T-helper 22 cell (primary cell): ENCODE results near the gene MROH8.
"Not testable (repeated sequence)": the region's sequence is repeated elsewhere in the genome, so short reads cannot be mapped to it uniquely, and the experiment has no call there.

Experiments
- DNase-seq: peaks from one replicate; pipeline ENCODE4 v3.0.0-alpha.2; 2020; ENCODE audit warnings: low read depth

MROH8 gene

DNA sequence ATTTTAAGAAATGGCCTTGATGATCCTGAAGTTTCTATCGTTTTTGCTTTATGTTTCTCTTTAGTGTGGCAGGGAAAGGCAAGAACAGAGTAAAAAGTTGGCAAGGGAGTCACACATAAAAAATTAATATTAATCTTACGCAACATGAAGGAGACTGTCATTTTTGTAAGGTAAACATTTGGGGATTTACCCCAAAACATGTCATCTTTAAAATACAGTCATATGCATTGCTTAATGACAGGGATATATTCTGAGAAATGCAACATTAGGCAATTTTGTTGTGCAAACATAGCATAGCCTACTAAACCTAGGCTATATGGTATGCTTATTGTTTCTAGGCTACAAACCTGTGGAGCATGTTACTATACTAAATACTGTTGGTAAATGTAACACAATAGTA lies 88.9 kb downstream of the MROH8 start:
- no peak for DNase-seq

GRCh38 chr20:37081717-37082289 lies 97.5 kb downstream of the MROH8 start:
- no peak for DNase-seq

DNA sequence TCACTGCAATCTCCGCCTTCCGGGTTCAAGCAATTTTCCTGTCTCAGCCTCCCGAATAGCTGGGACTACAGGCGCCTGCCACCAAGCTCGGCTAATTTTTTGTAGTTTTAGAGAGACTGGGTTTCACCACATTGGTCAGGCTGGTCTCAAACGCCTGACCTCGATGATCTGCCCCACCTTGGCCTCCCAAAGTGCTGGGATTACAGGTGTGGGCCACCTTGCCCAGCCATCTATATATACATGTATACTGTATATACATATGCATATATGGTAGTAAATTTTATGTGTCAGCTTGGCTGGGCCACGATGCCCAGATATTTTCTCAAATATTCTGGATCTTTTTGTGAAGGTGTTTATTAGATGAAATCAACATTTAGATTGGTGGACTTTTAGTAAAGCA lies 102.3 kb downstream of the MROH8 start:
- DNase-seq: no peak

DNA sequence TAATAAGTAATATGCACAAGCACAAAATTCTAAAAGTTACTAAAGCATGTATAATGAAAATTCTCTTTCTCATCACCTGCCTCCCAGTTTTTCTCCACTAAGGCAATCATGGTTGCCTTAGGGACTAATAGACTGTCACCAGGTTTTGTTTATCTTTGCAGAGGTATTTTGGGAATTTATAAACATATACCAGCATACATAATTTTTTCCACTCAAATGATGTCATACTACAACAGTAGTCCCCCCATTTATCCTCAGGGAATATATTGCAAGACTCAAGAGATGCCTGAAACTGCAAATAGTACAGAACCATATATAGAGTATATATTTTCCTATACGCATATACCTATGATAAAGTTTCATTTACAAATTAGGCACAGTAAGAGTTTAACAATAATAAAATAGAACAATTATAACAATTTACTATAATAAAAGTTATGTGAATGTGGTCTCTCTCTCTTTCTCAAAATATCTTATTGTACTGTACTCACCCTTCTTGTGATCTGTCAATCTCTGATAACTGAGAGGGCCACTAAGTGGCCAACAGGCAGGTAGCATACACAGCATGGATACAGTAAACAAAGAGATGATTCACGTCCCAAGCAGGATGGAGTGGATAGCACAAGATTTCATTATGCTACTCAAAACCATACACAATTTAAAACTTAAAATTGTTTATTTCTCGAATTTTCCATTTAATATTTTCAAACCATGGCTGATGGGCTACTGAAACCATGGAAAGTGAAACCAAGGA lies 103.2 kb downstream of the MROH8 start:
- no peak for DNase-seq

DNA sequence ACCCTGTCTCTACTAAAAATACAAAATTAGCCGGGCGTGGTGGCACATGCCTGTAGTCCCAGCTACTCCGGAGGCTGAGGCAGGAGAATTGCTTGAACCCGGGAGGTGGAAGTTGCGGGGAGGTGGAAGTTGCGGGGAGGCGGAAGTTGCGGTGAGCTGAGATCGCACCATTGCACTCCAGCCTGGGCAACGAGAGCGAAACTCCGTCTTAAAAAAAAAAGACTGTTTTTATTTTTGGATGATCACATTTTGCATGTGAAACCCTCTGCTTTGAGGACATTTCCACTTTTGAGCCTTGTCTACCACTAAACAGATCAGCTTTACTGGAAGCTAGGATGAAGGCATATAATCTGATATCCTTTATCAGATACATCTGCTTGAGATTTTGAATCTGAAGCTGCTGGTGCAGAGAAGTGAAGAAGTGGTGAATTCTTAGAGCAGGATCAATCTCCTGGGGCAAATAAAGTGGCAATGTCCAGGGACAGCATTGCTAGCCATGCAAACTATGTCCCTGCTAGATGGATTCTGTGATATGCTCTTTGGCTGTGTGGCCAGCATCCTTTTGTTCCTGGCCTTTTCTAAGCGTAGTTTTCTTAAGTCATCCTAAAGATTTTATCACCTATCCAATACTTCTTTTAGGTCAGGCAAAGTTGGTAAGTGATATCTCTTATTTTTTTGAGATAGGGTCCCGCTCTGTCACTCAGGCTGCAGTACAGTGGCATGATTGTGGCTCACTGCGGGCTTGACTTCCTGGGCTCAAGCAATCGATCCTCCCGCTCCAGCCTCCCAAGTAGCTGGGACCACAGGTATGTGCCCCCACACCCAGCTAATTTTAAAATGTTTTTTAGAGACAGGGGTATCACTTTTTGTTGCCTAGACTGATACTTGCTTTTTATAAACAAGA lies 106.8 kb downstream of the MROH8 start:
- no peak for DNase-seq

- DNase-seq: peak; percentile 12
These were observed 107.9 kb downstream of the MROH8 start for GRCh38 chr20:37071481-37071911.

GRCh38 chr20:37069563-37069962 lies 109.8 kb downstream of the MROH8 start:
- not testable (repeated sequence) for DNase-seq

- DNase-seq: no peak
These were observed 113.2 kb downstream of the MROH8 start for GRCh38 chr20:37066168-37066567.

GRCh38 chr20:37055276-37055675 lies 124.1 kb downstream of the MROH8 start:
- no peak for DNase-seq

DNA sequence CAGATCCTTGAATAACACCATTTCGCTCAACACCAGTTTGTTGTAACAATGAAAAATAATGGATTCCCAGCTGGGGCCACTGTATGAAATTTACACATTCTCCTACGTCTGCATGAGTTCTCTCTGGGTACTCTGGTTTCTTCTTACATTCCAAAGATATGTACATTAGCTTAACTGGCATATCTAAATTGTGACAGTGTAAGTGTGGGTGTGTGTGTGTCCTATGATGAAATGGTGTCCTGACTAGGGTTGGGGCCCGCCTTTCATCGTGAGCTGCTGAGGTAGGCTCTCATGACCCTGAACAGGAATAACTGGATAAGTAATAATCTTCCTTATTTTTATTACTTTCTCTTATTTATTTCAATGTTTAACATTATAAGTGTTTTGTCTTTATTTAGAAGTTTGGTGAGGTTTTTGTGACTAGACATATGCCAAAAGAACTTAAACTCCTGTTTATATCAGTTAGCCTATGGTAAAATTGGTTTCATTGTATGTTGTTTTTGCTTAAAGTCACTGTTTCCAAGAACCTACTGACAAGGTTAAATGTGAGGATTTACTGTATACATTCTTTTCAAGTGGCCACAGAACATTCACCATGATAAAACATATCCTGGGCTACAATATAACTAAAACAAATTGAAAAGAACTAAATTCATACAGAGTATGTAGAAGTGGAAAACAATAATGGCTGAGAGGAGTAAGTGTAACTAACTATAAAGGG lies 126.0 kb downstream of the MROH8 start:
- no peak for DNase-seq
